Smooth muscle cell of the brain vasculature (primary cell): ENCODE data around the gene FANCC.
"Not testable (repeated sequence)": the region's sequence is repeated elsewhere in the genome, so short reads cannot be mapped to it uniquely, and the experiment has no call there.

Experiments
- DNase-seq: peaks from one replicate; pipeline ENCODE4 v3.0.0-alpha.2; 2012; ENCODE audit warnings: low read depth, low spot score

Gene FANCC

GRCh38 chr9:95283673-95284072 lies 33.8 kb downstream of the FANCC start:
- DNase-seq = no peak

DNA sequence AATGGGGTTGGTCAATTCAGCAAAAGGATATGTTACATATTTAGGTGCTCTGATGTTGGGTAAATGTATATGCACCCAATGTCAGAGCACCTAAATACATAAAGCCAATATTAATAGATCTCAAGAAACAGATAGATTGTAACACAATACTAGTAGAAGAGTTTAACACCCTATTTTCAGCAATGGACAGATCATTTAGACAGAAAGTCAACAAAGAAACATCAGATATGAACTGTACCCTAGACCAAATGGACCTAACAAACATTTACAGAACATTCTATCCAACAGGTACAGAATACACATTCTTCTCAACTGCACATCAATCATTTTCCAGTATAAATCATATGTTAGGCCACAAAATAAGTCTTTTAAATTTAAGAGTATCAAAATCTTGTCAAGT lies 35.2 kb downstream of the FANCC start:
- no peak for DNase-seq

- no peak for DNase-seq
Measured at GRCh38 chr9:95280745-95281144, 36.8 kb downstream of the FANCC start.

- no peak for DNase-seq
Measured at GRCh38 chr9:95277509-95277908, 40.0 kb downstream of the FANCC start.

- no peak for DNase-seq
Measured at GRCh38 chr9:95276395-95276954, 41.0 kb downstream of the FANCC start.

- DNase-seq = not testable (repeated sequence)
Measured at GRCh38 chr9:95274160-95274559, 43.3 kb downstream of the FANCC start.

GRCh38 chr9:95273369-95274022 lies 44.0 kb downstream of the FANCC start:
- no peak for DNase-seq

GRCh38 chr9:95272830-95273229 lies 44.7 kb downstream of the FANCC start:
- DNase-seq = no peak

GRCh38 chr9:95270790-95271189 lies 46.7 kb downstream of the FANCC start:
- no peak for DNase-seq

- not testable (repeated sequence) for DNase-seq
Measured at GRCh38 chr9:95269803-95270773, 47.4 kb downstream of the FANCC start.

GRCh38 chr9:95268681-95269080 lies 48.8 kb downstream of the FANCC start:
- DNase-seq = no peak

DNA sequence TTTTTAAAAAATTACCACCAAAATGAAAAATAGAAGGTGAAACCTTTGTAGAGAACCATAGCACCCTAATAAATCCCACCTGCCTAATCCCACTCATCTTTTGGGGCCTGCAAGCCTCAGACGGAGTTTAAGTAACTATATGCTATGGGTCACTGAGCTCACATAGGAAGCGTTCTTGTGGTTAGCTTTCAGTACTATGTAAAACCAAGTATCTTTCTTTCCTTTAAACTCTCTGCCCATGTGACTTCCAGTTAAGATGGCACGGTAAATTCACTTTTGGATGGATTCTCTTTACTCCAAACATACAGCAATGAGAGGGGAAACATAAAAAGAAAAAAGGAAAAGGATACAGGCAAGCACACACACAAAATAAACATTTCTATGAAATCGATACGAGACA lies 50.9 kb downstream of the FANCC start:
- DNase-seq = no peak

GRCh38 chr9:95265960-95266359 lies 51.5 kb downstream of the FANCC start:
- no peak for DNase-seq

GRCh38 chr9:95264954-95265615 lies 52.4 kb downstream of the FANCC start:
- no peak for DNase-seq

DNA sequence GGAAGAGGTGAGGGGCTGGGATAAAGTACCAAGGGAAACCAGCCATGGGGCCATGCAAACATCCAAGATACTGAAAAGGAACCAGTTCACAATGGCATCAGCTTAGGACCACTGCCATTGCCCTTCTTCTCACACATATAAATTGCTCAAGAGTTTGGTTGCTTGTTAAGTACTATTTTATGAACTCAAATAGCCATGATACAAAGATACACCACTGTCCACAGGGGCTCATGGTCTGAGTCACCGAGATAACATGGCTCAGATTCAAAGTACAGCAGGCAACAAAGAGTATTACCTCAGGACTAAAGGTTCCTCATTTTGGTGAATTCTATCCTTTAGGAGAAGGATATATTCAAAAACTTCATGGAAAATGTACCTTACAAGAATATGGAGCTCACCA lies 55.6 kb downstream of the FANCC start:
- no peak for DNase-seq

DNA sequence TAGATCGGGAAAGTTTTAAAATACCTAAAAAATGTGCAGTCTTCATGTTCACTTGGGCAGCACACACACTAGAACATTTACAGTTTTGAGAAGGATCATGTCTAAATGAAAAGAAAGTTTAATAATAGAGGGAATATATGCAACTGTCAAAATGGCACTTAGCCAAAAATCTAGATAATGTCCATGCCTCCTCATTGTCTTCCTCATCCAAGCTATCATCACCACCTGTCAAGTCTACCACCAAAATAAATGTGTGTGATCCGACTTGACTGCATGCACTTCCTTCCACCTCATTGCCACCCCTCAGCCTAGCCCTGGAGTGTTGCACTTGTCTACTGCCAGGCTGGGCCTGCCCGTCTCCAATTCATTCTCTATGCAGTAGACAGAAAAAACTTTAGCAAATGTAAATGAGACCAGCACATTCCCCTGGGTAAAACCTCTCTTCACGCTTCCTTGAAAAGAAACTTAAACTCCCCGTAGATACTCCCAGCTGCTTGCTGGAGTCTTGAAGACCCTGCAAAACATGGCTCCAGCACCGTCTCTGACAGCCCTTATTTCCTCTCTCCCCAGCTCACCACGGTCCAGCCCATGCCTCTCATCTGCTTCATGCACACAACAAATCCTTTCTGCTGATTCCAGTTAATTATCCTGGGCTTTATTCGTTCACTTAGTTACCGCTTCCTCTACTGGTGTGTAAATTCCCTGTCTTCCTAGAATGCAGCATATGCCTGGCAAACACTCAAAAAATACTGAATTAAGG lies 66.9 kb downstream of the FANCC start:
- no peak for DNase-seq

GRCh38 chr9:95249986-95250385 lies 67.5 kb downstream of the FANCC start:
- no peak for DNase-seq

- no peak for DNase-seq
Measured at GRCh38 chr9:95246547-95246946, 71.0 kb downstream of the FANCC start.

GRCh38 chr9:95242613-95243012 lies 74.9 kb downstream of the FANCC start:
- no peak for DNase-seq

DNA sequence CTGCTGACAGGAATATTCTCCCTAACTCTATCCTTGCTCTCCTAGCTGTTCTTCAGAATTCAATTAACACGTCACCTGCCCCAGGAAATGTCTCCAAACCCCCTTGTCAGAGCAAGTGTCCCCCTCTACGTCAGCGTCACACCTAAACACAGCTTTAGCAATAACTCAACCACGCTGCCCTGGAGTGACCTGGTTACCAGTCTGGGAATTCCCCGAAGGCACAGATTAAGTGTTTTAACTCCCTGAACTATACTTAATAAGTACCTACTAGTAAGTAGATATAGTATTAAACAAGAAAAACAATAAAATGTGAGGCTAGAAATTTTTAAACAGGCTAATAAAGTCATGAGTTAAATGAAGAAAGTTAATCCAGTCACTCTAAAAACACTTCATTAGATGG lies 78.4 kb downstream of the FANCC start:
- no peak for DNase-seq

DNA sequence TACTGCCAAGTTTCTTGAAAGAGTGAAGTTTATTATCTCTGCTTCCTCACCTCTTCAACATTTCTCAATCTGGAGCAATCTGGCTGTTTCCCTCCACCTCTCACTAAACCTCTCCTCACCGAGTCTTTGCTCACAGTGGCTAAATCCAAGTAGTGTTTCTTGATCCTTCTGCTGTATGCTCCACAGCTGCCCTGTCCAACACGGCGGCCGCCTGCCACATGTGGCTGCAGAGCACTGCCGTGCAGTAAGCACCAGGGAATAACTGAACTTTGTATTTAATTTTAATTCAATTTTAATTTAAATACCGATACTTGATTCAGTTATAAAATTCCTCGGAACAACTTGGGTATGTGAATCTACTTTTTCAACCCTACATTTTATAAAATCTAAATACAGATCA lies 80.2 kb downstream of the FANCC start:
- no peak for DNase-seq
